Measurements from ENCODE around the gene MIS18BP1.

GRCh38 chr14:45267071-45267470 is 14.1 kb upstream of the MIS18BP1 start:
- TF ChIP-seq CTCF (IDR thresholded peaks at IDR 0.05) (no peak), POLR2A (IDR thresholded peaks at IDR 0.05) (no peak)
